ENCODE data around the gene CCDC88A. TPM values are rescaled to one million over a fixed set of nuclear protein-coding genes. Genes with fewer than 3 reads are reported as not detected.

The CCDC88A gene
- total RNA-seq, 1 donor from 2014 or later, result 66.7 TPM

DNA sequence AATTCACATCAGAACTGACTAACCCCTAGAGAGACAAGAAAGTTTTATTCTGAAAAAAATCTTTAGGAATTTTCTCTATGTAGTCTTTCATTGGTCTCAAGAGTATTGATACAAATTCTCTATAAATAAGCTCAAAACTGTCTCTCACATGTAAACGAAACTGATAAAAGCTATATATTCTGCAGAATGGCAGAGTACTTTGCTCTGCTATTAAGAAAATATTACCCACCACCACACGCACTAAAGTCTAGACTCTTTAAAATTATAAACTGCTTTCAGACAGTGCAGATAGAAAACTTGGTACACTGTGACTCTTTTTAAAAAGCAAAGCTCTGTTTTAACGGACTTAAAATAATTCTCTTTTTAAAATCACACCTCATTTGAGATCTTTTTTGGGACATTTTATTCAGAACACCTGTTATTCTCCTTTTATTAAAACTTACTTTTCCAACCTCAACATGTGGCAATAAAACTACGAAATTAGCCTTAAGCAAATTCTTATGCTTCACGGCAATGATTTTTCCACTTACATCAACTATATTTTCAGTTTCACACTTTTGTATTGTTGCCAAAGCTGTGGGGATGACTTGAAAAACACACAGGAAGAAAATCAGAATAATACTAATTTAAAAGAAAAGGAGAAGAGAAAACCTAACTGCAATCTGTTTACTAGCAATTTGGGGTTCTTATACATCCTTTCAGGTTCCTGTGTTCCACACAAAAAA is 58.0 kb downstream of the CCDC88A start:
- H3K36me3 ChIP-seq (ENCODE audit: insufficient read depth, low read length), result peaks cover 3% of the 10 kb centered on the region
- TF ChIP-seq, protein P1, sequence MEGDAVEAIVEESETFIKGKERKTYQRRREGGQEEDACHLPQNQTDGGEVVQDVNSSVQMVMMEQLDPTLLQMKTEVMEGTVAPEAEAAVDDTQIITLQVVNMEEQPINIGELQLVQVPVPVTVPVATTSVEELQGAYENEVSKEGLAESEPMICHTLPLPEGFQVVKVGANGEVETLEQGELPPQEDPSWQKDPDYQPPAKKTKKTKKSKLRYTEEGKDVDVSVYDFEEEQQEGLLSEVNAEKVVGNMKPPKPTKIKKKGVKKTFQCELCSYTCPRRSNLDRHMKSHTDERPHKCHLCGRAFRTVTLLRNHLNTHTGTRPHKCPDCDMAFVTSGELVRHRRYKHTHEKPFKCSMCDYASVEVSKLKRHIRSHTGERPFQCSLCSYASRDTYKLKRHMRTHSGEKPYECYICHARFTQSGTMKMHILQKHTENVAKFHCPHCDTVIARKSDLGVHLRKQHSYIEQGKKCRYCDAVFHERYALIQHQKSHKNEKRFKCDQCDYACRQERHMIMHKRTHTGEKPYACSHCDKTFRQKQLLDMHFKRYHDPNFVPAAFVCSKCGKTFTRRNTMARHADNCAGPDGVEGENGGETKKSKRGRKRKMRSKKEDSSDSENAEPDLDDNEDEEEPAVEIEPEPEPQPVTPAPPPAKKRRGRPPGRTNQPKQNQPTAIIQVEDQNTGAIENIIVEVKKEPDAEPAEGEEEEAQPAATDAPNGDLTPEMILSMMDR (IDR thresholded peaks at IDR 0.05; ENCODE audit: insufficient read depth, low read depth, low read length), result no peak
- TF ChIP-seq EZH2 (IDR thresholded peaks at IDR 0.05; ENCODE audit: insufficient read depth, low read length), result no peak
- Mint-ChIP-seq H3K36me3 (ENCODE audit: low read depth, unreplicated experiment) (peaks cover 4% of the 10 kb centered on the region), H3K27ac (ENCODE audit: unreplicated experiment) (no peak overlapping the region), H3K4me1 (ENCODE audit: low read depth, unreplicated experiment) (peaks cover 4% of the 10 kb centered on the region), H3K9me3 (ENCODE audit: unreplicated experiment) (no peaks in the 10 kb centered on the region), H3K27me3 (ENCODE audit: low read depth, unreplicated experiment) (no peaks in the 10 kb centered on the region), H3K4me3 (ENCODE audit: unreplicated experiment) (no peak overlapping the region)
- H3K4me3 ChIP-seq (ENCODE audit: insufficient read depth, low read depth, low read length), result no peak overlapping the region
- H3K9me3 ChIP-seq (ENCODE audit: insufficient read depth, low read depth, low read length), result no peaks in the 10 kb centered on the region
- no peak overlapping the region for H3K4me2 ChIP-seq (ENCODE audit: low read length)
- DNase-seq (ENCODE audit: low read depth) (no peak), FAIRE-seq (no peak)
- H3K27ac ChIP-seq (ENCODE audit: low read depth, low read length), result no peak overlapping the region
- no peaks in the 10 kb centered on the region for H3K27me3 ChIP-seq (ENCODE audit: insufficient read depth, low read length)
- H2AFZ ChIP-seq (ENCODE audit: low read depth, low read length), result no peak overlapping the region
- no peak overlapping the region for H3K9ac ChIP-seq (ENCODE audit: low read length)
- no peaks in the 10 kb centered on the region for H3K79me2 ChIP-seq (ENCODE audit: insufficient read depth, low read length)
- peaks cover 12% of the 10 kb centered on the region for H3K4me1 ChIP-seq (ENCODE audit: insufficient read depth, low read length)
- H4K20me1 ChIP-seq (ENCODE audit: insufficient read depth, low read length), result no peaks in the 10 kb centered on the region

- Mint-ChIP-seq H3K27me3 (ENCODE audit: low read depth, unreplicated experiment) (no peaks in the 10 kb centered on the region), H3K27ac (ENCODE audit: unreplicated experiment) (no peak overlapping the region), H3K9me3 (ENCODE audit: unreplicated experiment) (peaks cover 2% of the 10 kb centered on the region), H3K36me3 (ENCODE audit: low read depth, unreplicated experiment) (peaks cover 7% of the 10 kb centered on the region), H3K4me3 (ENCODE audit: unreplicated experiment) (no peak overlapping the region), H3K4me1 (ENCODE audit: low read depth, unreplicated experiment) (no peaks in the 10 kb centered on the region)
- TF ChIP-seq, protein P1 (IDR thresholded peaks at IDR 0.05; ENCODE audit: insufficient read depth, low read depth, low read length), result no peak
- TF ChIP-seq EZH2 (IDR thresholded peaks at IDR 0.05; ENCODE audit: insufficient read depth, low read length), result no peak
- DNase-seq (ENCODE audit: low read depth) (no peak), FAIRE-seq (no peak)
- H3K27me3 ChIP-seq (ENCODE audit: insufficient read depth, low read length), result no peaks in the 10 kb centered on the region
- H3K4me1 ChIP-seq (ENCODE audit: insufficient read depth, low read length), result peaks cover under 1% of the 10 kb centered on the region
- no peak overlapping the region for H3K4me2 ChIP-seq (ENCODE audit: low read length)
- peaks cover 7% of the 10 kb centered on the region for H3K36me3 ChIP-seq (ENCODE audit: insufficient read depth, low read length)
- no peak overlapping the region for H3K27ac ChIP-seq (ENCODE audit: low read depth, low read length)
- no peak overlapping the region for H3K4me3 ChIP-seq (ENCODE audit: insufficient read depth, low read depth, low read length)
- no peaks in the 10 kb centered on the region for H3K79me2 ChIP-seq (ENCODE audit: insufficient read depth, low read length)
- H2AFZ ChIP-seq (ENCODE audit: low read depth, low read length), result no peak overlapping the region
- no peaks in the 10 kb centered on the region for H3K9me3 ChIP-seq (ENCODE audit: insufficient read depth, low read depth, low read length)
- no peak overlapping the region for H3K9ac ChIP-seq (ENCODE audit: low read length)
- H4K20me1 ChIP-seq (ENCODE audit: insufficient read depth, low read length), result no peaks in the 10 kb centered on the region
Observed at GRCh38 chr2:55358451-55358850, 61.2 kb downstream of the CCDC88A start.

DNA sequence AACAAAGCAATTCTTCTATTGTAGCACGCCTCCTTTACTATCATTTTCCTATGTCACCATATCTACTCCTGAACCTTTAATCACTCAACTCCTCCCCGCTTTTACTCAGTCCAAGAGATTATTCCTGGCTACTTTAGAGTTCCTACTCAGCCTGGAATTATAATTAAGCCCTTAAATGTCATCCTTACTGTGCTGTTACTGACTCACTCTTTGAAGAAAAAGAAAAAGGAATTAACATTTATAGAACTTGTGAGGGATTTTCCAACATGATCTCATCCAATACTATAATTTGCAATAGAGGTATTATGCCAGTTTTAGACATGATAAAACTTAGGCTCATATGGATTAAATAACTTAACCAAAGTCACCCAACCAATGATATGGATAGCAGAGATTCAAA is 61.7 kb downstream of the CCDC88A start:
- Histone ChIP-seq H4K20me1 (ENCODE audit: insufficient read depth, low read length) (no peaks in the 10 kb centered on the region), H3K36me3 (ENCODE audit: insufficient read depth, low read length) (peaks cover 9% of the 10 kb centered on the region), H3K27me3 (ENCODE audit: insufficient read depth, low read length) (no peaks in the 10 kb centered on the region), H3K9me3 (ENCODE audit: insufficient read depth, low read depth, low read length) (no peaks in the 10 kb centered on the region), H3K79me2 (ENCODE audit: insufficient read depth, low read length) (no peaks in the 10 kb centered on the region), H3K4me2 (ENCODE audit: low read length) (no peak overlapping the region), H2AFZ (ENCODE audit: low read depth, low read length) (no peak overlapping the region), H3K4me1 (ENCODE audit: insufficient read depth, low read length) (no peaks in the 10 kb centered on the region), H3K4me3 (ENCODE audit: insufficient read depth, low read depth, low read length) (no peak overlapping the region), H3K9ac (ENCODE audit: low read length) (no peak overlapping the region), H3K27ac (ENCODE audit: low read depth, low read length) (no peak overlapping the region)
- Mint-ChIP-seq H3K4me3 (ENCODE audit: unreplicated experiment) (no peak overlapping the region), H3K27me3 (ENCODE audit: low read depth, unreplicated experiment) (no peaks in the 10 kb centered on the region), H3K27ac (ENCODE audit: unreplicated experiment) (no peak overlapping the region), H3K9me3 (ENCODE audit: unreplicated experiment) (peaks cover 2% of the 10 kb centered on the region), H3K4me1 (ENCODE audit: low read depth, unreplicated experiment) (no peaks in the 10 kb centered on the region), H3K36me3 (ENCODE audit: low read depth, unreplicated experiment) (peaks cover 7% of the 10 kb centered on the region)
- peak; percentile 47 for DNase-seq (ENCODE audit: low read depth)
- TF ChIP-seq, protein P1 (IDR thresholded peaks at IDR 0.05; ENCODE audit: insufficient read depth, low read depth, low read length), result no peak
- no peak for TF ChIP-seq EZH2 (IDR thresholded peaks at IDR 0.05; ENCODE audit: insufficient read depth, low read length)
- FAIRE-seq, result no peak

Measured in astrocyte (in vitro differentiated cells and primary cell).